Thyroid gland (tissue), 4 donors: ENCODE results near the gene CHST10.

Source experiments
- CTCF ChIP-seq, 6 experiments: fragments of 200-600 bp in 3 of 6; fragments of 450-650 bp in 3 of 6; sonication (generic) in 3 of 6; IDR thresholded peaks; one replicate each; pipeline ENCODE4 v1.5.1; 2016 to 2019; ENCODE audit warnings: antibody characterized with exemption in 6 of 6, mild to moderate bottlenecking in 2 of 6, inconsistent platforms in 1 of 6, moderate library complexity in 1 of 6
- POLR2A ChIP-seq, 2 donors: fragments of 450-650 bp; IDR thresholded peaks; one replicate each; pipeline ENCODE4 v1.6.1; 2017; ENCODE audit warnings: antibody characterized with exemption in 2 of 2, mild to moderate bottlenecking in 2 of 2, moderate library complexity in 1 of 2

- no peak for TF ChIP-seq CTCF (IDR thresholded peaks at IDR 0.05)
- no peak for TF ChIP-seq POLR2A (IDR thresholded peaks at IDR 0.05)
Measured at GRCh38 chr2:100392715-100393114, 24.8 kb downstream of the CHST10 start.
